Measurements from ENCODE around the gene FBXW8.

FBXW8 gene

DNA sequence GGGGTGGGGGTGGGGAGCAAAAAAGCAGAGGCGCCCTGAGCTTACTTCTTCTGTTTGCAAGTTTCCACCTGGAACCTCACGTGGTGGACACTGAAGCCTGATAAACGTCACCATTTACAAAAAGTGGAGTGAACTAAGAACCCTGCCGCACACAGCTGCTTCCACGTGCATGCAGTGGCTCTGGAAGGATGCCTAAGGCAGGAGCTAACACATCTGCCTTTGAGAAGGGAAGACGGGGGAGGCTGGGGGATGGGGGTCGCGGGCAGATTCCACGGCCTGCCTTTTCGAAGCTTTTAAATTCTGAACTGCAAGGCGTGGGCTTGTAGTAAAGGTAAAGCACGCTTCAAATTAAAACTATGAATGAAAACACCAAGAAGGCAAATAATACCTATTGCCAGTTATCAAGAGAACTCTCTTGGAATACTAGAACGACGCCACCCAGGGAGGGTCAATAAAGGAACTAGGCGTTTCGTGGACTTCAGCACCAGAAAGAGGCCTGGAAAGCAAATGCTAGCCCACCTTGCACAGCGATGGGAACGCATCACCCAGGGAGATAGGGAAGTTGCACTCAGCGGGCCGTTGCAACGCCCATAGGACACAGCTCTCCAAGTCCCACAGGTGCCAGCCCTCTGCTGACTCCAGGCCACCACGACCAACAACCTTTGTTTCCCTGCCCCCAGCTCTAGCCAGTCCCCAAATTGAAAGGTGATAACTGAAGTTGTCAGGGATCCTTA, 126.7 kb downstream of the FBXW8 start (continued):
- no peak for TF ChIP-seq ZNF121 (tag by site-specific recombination; IDR thresholded peaks at IDR 0.05)
- no peak for TF ChIP-seq KLF1 (tag by site-specific recombination; IDR thresholded peaks at IDR 0.05)
- no peak for TF ChIP-seq ZNF843 (tag by site-specific recombination; IDR thresholded peaks at IDR 0.05)
- no peak for TF ChIP-seq ZNF174 (tag by site-specific recombination; IDR thresholded peaks at IDR 0.05)
- TF ChIP-seq ZNF654 (tag by site-specific recombination; IDR thresholded peaks at IDR 0.05; ENCODE audit: low read depth): no peak
- TF ChIP-seq ZNF776 (tag by site-specific recombination; IDR thresholded peaks at IDR 0.05; ENCODE audit: borderline replicate concordance): no peak
- TF ChIP-seq ZBTB8A (tag by site-specific recombination; IDR thresholded peaks at IDR 0.05): no peak

DNA sequence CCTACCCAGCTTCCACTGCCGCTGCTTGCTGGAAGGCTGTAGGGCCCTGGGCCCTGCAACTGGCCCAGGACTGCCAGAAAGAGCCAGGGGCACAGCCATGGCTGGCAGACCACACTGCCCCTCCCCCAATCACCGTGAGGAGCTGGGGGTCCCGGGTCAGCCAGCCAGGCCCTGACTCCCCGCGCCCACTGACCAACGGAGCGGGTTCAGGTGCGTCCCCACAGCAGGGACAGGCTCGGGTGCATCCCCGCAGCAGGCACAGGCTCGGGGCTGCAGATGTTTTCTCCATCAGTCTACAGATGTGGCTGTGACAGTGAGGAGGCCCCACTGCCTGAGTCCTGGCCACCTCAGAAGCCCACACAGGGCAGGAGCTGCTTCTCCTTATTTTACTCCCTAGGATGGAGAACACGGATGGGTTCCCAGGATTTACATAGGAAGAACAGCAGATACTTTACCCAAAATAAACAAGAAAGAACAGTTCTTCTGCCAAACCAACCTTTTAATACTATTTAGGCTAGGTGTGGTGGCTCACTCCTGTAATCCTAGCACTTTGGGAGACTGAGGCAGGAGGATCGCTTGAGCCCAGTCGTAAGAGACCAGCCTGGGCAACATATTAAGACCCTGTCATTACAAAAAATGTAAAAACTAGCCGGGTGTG, 127.4 kb downstream of the FBXW8 start:
- Histone ChIP-seq H3K4me1 (ENCODE audit: control insufficient read depth, insufficient read depth, low read length) (no peaks in the 10 kb centered on the region), H3K27ac (ENCODE audit: extremely low read depth, low read depth, low read length) (no peak overlapping the region), H3K36me3 (ENCODE audit: control insufficient read depth in 2 of 2, insufficient read depth in 1 of 2, low read length in 2 of 2) (no peaks in the 10 kb centered on the region), H3K4me3 (ENCODE audit: low read depth, low read length) (no peak overlapping the region), H3K9me3 (ENCODE audit: control insufficient read depth, insufficient read depth, low read depth, low read length) (no peaks in the 10 kb centered on the region)
- POLR2A ChIA-PET: interaction anchor here (1.3 kb wide), 1 partner anchor 14 kb away, joined by 3 read pairs; no protein-coding TSS in a partner anchor
- CTCF ChIA-PET: interaction anchor here (0.6 to 1.1 kb wide), 2 partner anchors 15 to 17 kb away, joined by 3 to 4 read pairs; no protein-coding TSS in a partner anchor
- TF ChIP-seq ZFHX2 (tag by site-specific recombination; conservative IDR thresholded peaks at IDR 0.05): no peak
- TF ChIP-seq, protein P1, sequence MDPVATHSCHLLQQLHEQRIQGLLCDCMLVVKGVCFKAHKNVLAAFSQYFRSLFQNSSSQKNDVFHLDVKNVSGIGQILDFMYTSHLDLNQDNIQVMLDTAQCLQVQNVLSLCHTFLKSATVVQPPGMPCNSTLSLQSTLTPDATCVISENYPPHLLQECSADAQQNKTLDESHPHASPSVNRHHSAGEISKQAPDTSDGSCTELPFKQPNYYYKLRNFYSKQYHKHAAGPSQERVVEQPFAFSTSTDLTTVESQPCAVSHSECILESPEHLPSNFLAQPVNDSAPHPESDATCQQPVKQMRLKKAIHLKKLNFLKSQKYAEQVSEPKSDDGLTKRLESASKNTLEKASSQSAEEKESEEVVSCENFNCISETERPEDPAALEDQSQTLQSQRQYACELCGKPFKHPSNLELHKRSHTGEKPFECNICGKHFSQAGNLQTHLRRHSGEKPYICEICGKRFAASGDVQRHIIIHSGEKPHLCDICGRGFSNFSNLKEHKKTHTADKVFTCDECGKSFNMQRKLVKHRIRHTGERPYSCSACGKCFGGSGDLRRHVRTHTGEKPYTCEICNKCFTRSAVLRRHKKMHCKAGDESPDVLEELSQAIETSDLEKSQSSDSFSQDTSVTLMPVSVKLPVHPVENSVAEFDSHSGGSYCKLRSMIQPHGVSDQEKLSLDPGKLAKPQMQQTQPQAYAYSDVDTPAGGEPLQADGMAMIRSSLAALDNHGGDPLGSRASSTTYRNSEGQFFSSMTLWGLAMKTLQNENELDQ (tag by site-specific recombination; IDR thresholded peaks at IDR 0.05; ENCODE audit: low read depth): no peak
- TF ChIP-seq ZNF585B (tag by site-specific recombination; IDR thresholded peaks at IDR 0.05): no peak
- TF ChIP-seq ZNF157 (tag by site-specific recombination; IDR thresholded peaks at IDR 0.05): no peak
- TF ChIP-seq, protein P2, sequence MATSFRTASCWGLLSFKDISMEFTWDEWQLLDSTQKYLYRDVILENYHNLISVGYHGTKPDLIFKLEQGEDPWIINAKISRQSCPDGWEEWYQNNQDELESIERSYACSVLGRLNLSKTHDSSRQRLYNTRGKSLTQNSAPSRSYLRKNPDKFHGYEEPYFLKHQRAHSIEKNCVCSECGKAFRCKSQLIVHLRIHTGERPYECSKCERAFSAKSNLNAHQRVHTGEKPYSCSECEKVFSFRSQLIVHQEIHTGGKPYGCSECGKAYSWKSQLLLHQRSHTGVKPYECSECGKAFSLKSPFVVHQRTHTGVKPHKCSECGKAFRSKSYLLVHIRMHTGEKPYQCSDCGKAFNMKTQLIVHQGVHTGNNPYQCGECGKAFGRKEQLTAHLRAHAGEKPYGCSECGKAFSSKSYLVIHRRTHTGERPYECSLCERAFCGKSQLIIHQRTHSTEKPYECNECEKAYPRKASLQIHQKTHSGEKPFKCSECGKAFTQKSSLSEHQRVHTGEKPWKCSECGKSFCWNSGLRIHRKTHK (tag by site-specific recombination; IDR thresholded peaks at IDR 0.05): no peak
- TF ChIP-seq, protein P3, sequence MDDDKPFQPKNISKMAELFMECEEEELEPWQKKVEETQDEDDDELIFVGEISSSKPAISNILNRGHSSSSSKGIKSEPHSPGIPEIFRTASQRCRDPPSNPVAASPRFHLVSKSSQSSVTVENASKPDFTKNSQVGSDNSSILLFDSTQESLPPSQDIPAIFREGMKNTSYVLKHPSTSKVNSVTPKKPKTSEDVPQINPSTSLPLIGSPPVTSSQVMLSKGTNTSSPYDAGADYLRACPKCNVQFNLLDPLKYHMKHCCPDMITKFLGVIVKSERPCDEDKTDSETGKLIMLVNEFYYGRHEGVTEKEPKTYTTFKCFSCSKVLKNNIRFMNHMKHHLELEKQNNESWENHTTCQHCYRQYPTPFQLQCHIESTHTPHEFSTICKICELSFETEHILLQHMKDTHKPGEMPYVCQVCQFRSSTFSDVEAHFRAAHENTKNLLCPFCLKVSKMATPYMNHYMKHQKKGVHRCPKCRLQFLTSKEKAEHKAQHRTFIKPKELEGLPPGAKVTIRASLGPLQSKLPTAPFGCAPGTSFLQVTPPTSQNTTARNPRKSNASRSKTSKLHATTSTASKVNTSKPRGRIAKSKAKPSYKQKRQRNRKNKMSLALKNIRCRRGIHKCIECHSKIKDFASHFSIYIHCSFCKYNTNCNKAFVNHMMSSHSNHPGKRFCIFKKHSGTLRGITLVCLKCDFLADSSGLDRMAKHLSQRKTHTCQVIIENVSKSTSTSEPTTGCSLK (tag by site-specific recombination; IDR thresholded peaks at IDR 0.05): no peak
- TF ChIP-seq, protein P4, sequence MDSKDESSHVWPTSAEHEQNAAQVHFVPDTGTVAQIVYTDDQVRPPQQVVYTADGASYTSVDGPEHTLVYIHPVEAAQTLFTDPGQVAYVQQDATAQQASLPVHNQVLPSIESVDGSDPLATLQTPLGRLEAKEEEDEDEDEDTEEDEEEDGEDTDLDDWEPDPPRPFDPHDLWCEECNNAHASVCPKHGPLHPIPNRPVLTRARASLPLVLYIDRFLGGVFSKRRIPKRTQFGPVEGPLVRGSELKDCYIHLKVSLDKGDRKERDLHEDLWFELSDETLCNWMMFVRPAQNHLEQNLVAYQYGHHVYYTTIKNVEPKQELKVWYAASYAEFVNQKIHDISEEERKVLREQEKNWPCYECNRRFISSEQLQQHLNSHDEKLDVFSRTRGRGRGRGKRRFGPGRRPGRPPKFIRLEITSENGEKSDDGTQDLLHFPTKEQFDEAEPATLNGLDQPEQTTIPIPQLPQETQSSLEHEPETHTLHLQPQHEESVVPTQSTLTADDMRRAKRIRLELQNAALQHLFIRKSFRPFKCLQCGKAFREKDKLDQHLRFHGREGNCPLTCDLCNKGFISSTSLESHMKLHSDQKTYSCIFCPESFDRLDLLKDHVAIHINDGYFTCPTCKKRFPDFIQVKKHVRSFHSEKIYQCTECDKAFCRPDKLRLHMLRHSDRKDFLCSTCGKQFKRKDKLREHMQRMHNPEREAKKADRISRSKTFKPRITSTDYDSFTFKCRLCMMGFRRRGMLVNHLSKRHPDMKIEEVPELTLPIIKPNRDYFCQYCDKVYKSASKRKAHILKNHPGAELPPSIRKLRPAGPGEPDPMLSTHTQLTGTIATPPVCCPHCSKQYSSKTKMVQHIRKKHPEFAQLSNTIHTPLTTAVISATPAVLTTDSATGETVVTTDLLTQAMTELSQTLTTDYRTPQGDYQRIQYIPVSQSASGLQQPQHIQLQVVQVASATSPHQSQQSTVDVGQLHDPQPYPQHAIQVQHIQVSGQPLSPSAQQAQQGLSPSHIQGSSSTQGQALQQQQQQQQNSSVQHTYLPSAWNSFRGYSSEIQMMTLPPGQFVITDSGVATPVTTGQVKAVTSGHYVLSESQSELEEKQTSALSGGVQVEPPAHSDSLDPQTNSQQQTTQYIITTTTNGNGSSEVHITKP (tag by site-specific recombination; IDR thresholded peaks at IDR 0.05): no peak
- no peak for TF ChIP-seq ZNF768 (tag by site-specific recombination; IDR thresholded peaks at IDR 0.05)
- no peak for TF ChIP-seq ZNF184 (tag by site-specific recombination; IDR thresholded peaks at IDR 0.05)
- TF ChIP-seq, protein P5, sequence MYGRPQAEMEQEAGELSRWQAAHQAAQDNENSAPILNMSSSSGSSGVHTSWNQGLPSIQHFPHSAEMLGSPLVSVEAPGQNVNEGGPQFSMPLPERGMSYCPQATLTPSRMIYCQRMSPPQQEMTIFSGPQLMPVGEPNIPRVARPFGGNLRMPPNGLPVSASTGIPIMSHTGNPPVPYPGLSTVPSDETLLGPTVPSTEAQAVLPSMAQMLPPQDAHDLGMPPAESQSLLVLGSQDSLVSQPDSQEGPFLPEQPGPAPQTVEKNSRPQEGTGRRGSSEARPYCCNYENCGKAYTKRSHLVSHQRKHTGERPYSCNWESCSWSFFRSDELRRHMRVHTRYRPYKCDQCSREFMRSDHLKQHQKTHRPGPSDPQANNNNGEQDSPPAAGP (tag by site-specific recombination; IDR thresholded peaks at IDR 0.05): no peak
- TF ChIP-seq, protein P6, sequence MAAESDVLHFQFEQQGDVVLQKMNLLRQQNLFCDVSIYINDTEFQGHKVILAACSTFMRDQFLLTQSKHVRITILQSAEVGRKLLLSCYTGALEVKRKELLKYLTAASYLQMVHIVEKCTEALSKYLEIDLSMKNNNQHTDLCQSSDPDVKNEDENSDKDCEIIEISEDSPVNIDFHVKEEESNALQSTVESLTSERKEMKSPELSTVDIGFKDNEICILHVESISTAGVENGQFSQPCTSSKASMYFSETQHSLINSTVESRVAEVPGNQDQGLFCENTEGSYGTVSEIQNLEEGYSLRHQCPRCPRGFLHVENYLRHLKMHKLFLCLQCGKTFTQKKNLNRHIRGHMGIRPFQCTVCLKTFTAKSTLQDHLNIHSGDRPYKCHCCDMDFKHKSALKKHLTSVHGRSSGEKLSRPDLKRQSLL (tag by site-specific recombination; IDR thresholded peaks at IDR 0.05): no peak
- no peak for TF ChIP-seq GLI4 (tag by site-specific recombination; IDR thresholded peaks at IDR 0.05)
- TF ChIP-seq ZNF394 (tag by site-specific recombination; IDR thresholded peaks at IDR 0.05; ENCODE audit: borderline replicate concordance): no peak
- no peak for TF ChIP-seq ZNF660 (tag by site-specific recombination; IDR thresholded peaks at IDR 0.05)
- TF ChIP-seq ZNF510 (tag by site-specific recombination; IDR thresholded peaks at IDR 0.05; ENCODE audit: insufficient replicate concordance): no peak
